ENCODE results near the gene UGT1A5.
"Not testable (repeated sequence)": the region's sequence is repeated elsewhere in the genome, so short reads cannot be mapped to it uniquely, and the experiment has no call there.

The UGT1A5 gene

GRCh38 chr2:233747283-233747544 lies 34.5 kb downstream of the UGT1A5 start:
- no peak for FAIRE-seq

- not testable (repeated sequence) for FAIRE-seq
Measured at GRCh38 chr2:233750689-233751088, 38.0 kb downstream of the UGT1A5 start.

GRCh38 chr2:233751212-233752009 lies 38.7 kb downstream of the UGT1A5 start:
- FAIRE-seq, result not testable (repeated sequence)

DNA sequence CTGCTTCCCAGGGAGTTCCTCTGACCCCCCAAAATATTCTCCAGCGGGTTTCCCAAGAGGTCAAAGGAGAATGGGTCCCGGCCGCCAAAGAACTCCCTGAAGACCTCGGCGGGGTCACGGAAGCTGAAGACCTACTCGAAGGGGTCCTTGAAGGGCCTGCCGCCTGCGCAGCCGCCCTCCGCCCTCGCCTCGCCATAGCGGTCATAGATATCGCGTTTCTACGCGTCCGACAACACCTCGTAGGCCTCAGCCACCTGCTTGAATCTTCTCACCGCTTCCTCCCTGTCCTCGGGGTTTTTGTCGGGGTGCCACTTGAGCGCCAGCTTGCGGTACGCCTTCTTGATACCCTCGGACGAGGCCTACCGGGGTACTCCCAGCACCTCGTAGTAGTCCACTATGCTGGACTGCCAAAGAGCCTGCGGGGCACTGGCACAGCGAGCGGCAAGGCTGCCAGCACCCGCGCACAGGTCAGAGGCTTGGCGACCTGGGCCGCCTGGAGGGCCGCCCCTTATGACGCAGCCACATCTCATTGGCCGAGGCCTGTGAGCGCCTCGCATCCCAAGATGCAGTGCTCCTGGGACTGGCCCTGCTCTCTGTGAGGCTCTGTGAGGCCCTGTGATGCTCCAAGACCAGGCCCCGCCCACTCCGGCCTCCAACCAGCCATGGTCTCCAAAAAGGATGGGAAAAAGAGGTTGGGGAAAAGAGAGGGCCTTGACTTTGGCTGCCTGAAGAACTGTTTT lies 42.3 kb downstream of the UGT1A5 start:
- FAIRE-seq, result no peak

GRCh38 chr2:233756429-233757081 lies 43.8 kb downstream of the UGT1A5 start:
- no peak for FAIRE-seq

DNA sequence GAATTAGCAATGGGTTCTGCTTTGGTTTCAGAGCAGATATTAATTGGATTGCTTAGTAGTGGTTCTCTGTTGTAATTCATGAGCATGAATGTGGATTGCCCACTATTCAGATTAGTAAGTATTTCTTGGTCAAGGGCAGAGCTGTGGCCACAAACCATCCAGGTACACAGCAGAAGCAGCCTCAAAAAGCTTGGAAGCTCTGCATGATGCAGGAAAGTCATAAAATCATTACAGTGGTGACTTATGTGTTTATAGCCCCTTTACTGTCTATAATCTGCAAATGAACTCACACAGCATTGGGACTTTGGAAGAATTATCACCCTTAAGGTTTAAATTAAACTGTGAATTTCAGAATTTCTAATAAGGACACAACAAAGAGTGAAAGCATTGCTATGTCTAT lies 45.4 kb downstream of the UGT1A5 start:
- FAIRE-seq, result no peak

- FAIRE-seq, result no peak
Measured at GRCh38 chr2:233758849-233759248, 46.1 kb downstream of the UGT1A5 start.

DNA sequence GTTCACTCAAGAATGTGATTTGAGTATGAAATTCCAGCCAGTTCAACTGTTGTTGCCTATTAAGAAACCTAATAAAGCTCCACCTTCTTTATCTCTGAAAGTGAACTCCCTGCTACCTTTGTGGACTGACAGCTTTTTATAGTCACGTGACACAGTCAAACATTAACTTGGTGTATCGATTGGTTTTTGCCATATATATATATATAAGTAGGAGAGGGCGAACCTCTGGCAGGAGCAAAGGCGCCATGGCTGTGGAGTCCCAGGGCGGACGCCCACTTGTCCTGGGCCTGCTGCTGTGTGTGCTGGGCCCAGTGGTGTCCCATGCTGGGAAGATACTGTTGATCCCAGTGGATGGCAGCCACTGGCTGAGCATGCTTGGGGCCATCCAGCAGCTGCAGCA lies 47.3 kb downstream of the UGT1A5 start, which contains the start of gene UGT1A1:
TSS of gene UGT1A1 (plus strand) at position 228 of the 400 bp plus-strand sequence. CDS start at position 246, 18 bp downstream.
- no peak for FAIRE-seq

- FAIRE-seq, result no peak
Measured at GRCh38 chr2:233761040-233761769, 48.5 kb downstream of the UGT1A5 start.

- no peak for FAIRE-seq
Measured at GRCh38 chr2:233764264-233764663, 51.6 kb downstream of the UGT1A5 start.

- no peak for FAIRE-seq
Measured at GRCh38 chr2:233764761-233765160, 52.1 kb downstream of the UGT1A5 start.

- no peak for FAIRE-seq
Measured at GRCh38 chr2:233766416-233766815, 53.7 kb downstream of the UGT1A5 start.

- no peak for FAIRE-seq
Measured at GRCh38 chr2:233768076-233768475, 55.4 kb downstream of the UGT1A5 start.

DNA sequence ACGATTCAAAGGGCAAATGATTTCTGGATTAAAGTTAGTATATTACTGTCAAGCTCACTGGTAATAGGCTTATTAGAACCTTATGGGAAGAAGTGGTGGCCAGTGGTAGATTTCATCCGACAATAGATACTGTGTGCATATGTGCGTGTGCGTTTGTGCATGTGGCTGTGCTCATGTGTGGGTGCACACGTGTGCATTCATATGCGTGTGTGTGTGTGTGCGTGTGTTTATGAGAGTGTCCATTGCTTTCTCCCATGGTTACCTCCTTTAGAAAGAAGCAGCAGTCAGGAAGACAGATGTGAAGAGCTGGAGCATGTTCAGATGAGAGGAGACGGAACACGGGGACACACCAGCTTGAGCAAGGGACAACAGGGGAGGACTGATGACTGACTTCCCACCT lies 56.6 kb downstream of the UGT1A5 start:
- FAIRE-seq, result no peak

- FAIRE-seq, result no peak
Measured at GRCh38 chr2:233772153-233772552, 59.4 kb downstream of the UGT1A5 start.

- no peak for FAIRE-seq
Measured at GRCh38 chr2:233772583-233772982, 59.9 kb downstream of the UGT1A5 start.

DNA sequence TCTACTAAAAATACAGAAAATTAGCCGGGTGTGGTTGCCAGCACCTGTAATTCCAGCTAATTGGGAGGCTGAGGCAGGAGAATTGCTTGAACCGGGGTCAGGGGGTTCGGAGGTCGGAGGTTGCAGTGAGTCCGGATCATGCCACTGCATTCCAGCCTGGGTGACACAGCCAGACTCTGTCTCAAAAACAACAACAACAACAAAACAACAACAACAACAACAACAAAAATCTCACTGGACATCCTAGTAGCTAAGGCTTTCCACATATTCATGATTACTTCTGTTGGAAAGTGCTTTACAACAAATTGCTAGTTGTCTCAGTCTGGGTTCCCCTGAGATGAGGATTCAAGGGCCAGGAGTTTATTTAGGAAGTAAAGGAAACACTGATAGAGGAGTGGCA lies 61.1 kb downstream of the UGT1A5 start:
- FAIRE-seq, result no peak

- no peak for FAIRE-seq
Measured at GRCh38 chr2:233775414-233775813, 62.7 kb downstream of the UGT1A5 start.

GRCh38 chr2:233778030-233778429 lies 65.3 kb downstream of the UGT1A5 start, which contains the start of gene MROH2A:
TSS of gene MROH2A (plus strand) at chr2:233778330. CDS start at chr2:233779359, 1,029 bp downstream.
- no peak for FAIRE-seq

GRCh38 chr2:233779722-233780121 lies 67.0 kb downstream of the UGT1A5 start:
- FAIRE-seq, result no peak

- no peak for FAIRE-seq
Measured at GRCh38 chr2:233780771-233781170, 68.1 kb downstream of the UGT1A5 start.

GRCh38 chr2:233789554-233789953 lies 76.8 kb downstream of the UGT1A5 start:
- FAIRE-seq, result no peak

Measured in TTC549 (cell line).